Mucosa of descending colon (tissue), 3 donors: Measurements from ENCODE around the gene BTBD9. TPM values are rescaled to one million over a fixed set of nuclear protein-coding genes. Genes with fewer than 3 reads are reported as not detected.

Source experiments
- ATAC-seq: fragments of 200-7000 bp; cut with Tn5 transposase; one replicate; pipeline ENCODE4 v1.9.1; 2020; ENCODE audit warnings: mild to moderate bottlenecking, moderate library complexity
- DNase-seq, 3 donors: peaks; one replicate each; pipeline ENCODE4 v3.0.0-alpha.2; 2020
- H3K36me3 ChIP-seq: fragments of 200-600 bp; one replicate; pipeline ENCODE4 v1.8.0; 2021; ENCODE audit warnings: low read depth, mild to moderate bottlenecking
- H3K4me1 ChIP-seq: fragments of 200-600 bp; one replicate; pipeline ENCODE4 v1.8.0; 2021; ENCODE audit warnings: low read depth, mild to moderate bottlenecking
- H3K4me3 ChIP-seq: fragments of 200-600 bp; one replicate; pipeline ENCODE4 v1.8.0; 2021; ENCODE audit warnings: mild to moderate bottlenecking
- H3K9me3 ChIP-seq: fragments of 200-600 bp; one replicate; pipeline ENCODE4 v1.8.0; 2021; ENCODE audit warnings: mild to moderate bottlenecking
- intact Hi-C, 2 donors: fragments of 100-400 bp; cut with DNase I in 1 of 2; cut with micrococcal nuclease in 1 of 2; formaldehyde crosslinking; loops; one replicate each; pipeline versions ENCODE4 v1.11.0 to v1.11.1; 2022; cut with DNase I, micrococcal nuclease
- total RNA-seq, 3 donors: library from RNA; stranded (reverse); fragmentation: NEBNext Ultra II Directional in 2 of 3; extraction: Animal tissue kit (Norgen Biotek cat#: 25700) in 2 of 3; gene quantifications; one replicate each; pipeline versions ENCODE4 v1.2.1 to v1.2.4, GENCODE V29; 2021 to 2023
- TF ChIP-seq, protein P1 (sequence below): fragments of 200-600 bp; IDR thresholded peaks from one replicate; pipeline ENCODE4 v1.8.0; 2022; ENCODE audit warnings: antibody characterized with exemption, mild to moderate bottlenecking
- donor health status: DM: no; HTN: no; CAD: no; lungs with moderate emphysema.
- donor health status: DM: no; HTN: no; CAD: no.
- donor health status: DM: no; HTN: yes; CAD: no.

Gene BTBD9
- total RNA-seq, 3 donors from 2014 or later: 22.4 to 38.8 (median 23.9) TPM

DNA sequence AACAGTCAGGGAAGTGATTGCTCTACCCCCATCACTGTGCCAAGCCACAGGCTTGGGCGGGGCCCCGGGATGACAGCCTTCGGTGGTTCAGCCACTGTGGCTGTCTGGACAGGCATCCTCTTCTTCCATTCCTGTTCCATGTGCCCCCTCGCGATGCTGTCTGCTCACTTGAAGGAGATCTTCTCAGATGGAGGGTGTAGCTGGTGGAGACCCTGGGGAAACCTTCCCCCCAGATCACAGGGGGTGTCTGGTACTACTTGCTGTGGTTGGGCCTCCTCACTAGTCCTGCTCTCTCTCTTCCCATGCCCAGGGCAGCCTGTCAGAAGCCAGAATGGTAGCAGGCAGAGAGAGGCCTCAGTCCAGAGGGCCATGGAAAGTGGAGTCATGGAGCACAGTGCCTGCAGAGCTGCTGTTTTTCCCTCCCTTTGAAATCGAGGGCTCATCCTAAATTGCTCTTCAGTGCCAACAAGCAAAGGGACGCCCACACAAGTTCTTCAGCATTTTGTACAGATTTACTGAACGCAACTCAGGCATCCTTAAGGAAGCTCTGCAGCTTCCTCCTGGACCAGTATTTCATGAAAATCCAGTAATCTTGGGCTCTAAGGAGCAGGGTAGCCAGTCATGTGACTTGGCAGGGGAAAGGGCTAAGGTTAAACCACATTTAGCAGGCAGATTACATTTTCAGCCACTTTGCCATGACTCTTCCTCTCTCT, 493.6 kb downstream of the BTBD9 start:
- no peaks in the 10 kb centered on the region for H3K4me1 ChIP-seq
- no peaks in the 10 kb centered on the region for H3K36me3 ChIP-seq
- DNase-seq: no peak
- no peak overlapping the region for H3K4me3 ChIP-seq
- TF ChIP-seq, protein P1, sequence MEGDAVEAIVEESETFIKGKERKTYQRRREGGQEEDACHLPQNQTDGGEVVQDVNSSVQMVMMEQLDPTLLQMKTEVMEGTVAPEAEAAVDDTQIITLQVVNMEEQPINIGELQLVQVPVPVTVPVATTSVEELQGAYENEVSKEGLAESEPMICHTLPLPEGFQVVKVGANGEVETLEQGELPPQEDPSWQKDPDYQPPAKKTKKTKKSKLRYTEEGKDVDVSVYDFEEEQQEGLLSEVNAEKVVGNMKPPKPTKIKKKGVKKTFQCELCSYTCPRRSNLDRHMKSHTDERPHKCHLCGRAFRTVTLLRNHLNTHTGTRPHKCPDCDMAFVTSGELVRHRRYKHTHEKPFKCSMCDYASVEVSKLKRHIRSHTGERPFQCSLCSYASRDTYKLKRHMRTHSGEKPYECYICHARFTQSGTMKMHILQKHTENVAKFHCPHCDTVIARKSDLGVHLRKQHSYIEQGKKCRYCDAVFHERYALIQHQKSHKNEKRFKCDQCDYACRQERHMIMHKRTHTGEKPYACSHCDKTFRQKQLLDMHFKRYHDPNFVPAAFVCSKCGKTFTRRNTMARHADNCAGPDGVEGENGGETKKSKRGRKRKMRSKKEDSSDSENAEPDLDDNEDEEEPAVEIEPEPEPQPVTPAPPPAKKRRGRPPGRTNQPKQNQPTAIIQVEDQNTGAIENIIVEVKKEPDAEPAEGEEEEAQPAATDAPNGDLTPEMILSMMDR: no peak
- intact Hi-C loops: no loop called here
- no peak for ATAC-seq
- H3K9me3 ChIP-seq: no peaks in the 10 kb centered on the region

DNA sequence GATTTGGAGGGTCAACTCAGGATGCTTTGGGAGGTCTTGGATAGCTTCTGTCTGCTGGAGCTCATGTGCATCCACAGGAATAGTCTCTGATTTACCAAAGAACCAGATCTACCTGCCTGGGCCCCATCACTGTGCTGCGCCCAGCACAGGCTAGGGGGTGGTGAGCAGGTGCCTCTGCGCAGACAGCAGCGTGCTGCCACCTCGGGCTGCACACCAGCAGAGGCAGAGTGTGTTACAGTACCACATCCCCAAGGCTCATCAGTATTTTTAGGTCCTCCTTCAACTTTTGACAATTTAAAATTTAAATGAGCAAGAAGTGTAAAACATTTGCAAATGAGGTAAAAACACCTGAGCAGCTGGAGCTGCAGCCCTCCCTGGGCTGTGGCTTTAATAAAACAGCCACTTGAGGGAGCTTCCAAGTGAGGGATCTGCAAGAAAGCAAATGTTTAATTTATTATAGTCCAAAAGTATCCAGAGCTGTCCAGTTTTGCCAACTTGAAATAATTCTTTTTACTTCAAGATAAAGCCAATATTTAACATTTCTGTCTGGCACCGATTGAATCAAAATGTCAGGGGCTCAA, 495.3 kb downstream of the BTBD9 start:
- intact Hi-C loops: no loop called here
- H3K4me3 ChIP-seq: no peak overlapping the region
- ATAC-seq (no peak), DNase-seq (no peak)
- TF ChIP-seq, protein P1: no peak
- H3K4me1 ChIP-seq: no peaks in the 10 kb centered on the region
- H3K36me3 ChIP-seq: no peaks in the 10 kb centered on the region
- H3K9me3 ChIP-seq: no peaks in the 10 kb centered on the region

DNA sequence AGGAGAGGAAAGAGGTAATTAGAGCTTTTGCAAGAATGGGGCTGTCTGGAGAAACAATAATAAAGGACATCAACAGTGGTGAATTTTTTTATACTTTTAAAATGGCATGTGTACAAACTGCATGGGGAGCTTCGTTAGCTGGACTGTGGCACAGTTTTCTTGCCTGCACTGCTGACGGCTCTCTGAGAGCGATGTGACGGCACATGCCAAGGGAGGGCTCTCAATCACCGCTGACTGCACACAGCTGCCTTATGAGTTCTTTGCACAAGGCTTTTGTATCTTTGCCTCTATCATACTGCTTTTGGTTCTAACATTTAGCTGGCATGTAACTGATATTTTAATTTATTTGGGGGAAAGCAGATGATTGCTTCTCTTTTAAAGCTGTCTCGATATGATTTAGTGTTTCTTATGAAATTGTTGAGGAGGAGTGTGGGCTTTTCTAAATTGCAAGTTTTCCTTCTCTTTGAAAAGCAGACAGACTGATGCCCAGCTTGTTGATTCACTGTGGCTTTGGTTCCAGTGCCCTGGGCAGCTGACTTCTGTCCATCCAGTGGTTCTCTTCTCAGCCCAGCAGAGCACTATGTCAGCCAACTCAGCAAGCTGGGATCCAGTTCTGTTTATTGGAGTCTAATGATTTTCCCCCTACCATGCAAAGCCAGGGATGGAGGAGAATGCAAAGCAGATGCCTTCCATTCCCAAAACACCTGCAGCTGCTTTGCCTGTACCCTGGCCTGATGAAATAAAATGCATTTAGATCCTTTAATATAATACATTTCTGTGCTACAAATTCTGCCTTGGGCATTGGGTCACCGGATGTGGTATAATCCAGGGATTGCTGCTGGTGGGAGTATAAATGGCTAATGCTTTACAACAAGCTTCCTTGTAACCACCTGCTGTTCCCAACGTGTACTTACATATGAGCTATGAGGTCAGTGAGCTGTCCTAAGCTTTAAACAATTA, 496.3 kb downstream of the BTBD9 start:
- Histone ChIP-seq H3K4me3 (no peak overlapping the region), H3K36me3 (no peaks in the 10 kb centered on the region), H3K9me3 (no peaks in the 10 kb centered on the region), H3K4me1 (no peaks in the 10 kb centered on the region)
- TF ChIP-seq, protein P1: no peak
- DNase-seq: no peak
- ATAC-seq: no peak
- intact Hi-C loops: no loop called here

DNA sequence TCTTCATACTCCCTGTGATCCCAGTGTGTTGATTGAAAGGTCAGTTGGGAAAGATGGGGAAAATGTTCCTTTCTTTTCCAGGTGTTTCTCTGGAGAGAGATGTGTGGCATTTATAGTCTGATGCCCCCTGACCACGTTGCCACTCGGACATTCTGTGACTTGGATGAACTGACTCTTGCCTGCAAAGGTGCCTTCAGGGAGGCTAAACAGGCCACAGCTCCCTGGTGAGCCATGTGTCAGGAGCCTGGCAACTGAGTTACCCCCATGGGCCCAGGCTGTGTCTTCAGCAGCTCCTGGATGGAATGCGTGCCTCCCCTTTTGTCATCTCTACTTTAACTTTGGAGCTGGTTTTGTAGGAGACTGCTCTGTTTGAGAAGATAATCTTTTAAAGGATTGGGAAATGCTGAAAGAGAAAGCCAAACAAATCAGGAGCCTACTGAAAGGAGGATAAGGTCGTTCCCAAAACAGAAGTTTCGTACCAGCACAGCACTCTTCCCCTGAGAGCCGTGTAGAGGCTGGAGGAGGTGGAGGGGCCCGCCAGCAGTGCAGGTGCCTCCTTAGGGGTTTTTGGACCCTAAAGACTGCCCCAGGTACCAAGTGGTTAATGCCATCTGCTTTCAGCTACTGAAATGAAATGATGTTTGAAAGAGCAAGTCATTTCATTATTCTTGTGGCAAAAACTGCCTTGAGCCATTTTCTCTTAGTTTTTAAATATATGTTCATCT, 497.4 kb downstream of the BTBD9 start:
- Histone ChIP-seq H3K4me3 (no peak overlapping the region), H3K36me3 (no peaks in the 10 kb centered on the region), H3K4me1 (no peaks in the 10 kb centered on the region), H3K9me3 (no peaks in the 10 kb centered on the region)
- DNase-seq (no peak), ATAC-seq (no peak)
- intact Hi-C loops: no loop called here
- TF ChIP-seq, protein P1: no peak

- H3K4me1 ChIP-seq: no peaks in the 10 kb centered on the region
- intact Hi-C loops: no loop called here
- ATAC-seq (no peak), DNase-seq (no peak)
- H3K9me3 ChIP-seq: no peaks in the 10 kb centered on the region
- TF ChIP-seq, protein P1: no peak
- no peak overlapping the region for H3K4me3 ChIP-seq
- no peaks in the 10 kb centered on the region for H3K36me3 ChIP-seq
Observed at GRCh38 chr6:38141716-38142115, 498.0 kb downstream of the BTBD9 start.
